Measurements from ENCODE around the gene TBC1D5.
"Not testable (repeated sequence)": the region's sequence is repeated elsewhere in the genome, so short reads cannot be mapped to it uniquely, and the experiment has no call there.

The TBC1D5 gene

GRCh38 chr3:17707813-17708543 lies 34.5 kb downstream of the TBC1D5 start:
- DNase-seq, result no peak

- not testable (repeated sequence) for DNase-seq
Measured at GRCh38 chr3:17705991-17706390, 36.4 kb downstream of the TBC1D5 start.

- not testable (repeated sequence) for DNase-seq
Measured at GRCh38 chr3:17699815-17700214, 42.6 kb downstream of the TBC1D5 start.

GRCh38 chr3:17695665-17696064 lies 46.8 kb downstream of the TBC1D5 start:
- not testable (repeated sequence) for DNase-seq

GRCh38 chr3:17693670-17693999 lies 48.8 kb downstream of the TBC1D5 start:
- DNase-seq, result not testable (repeated sequence)

GRCh38 chr3:17692846-17693669 lies 49.4 kb downstream of the TBC1D5 start:
- not testable (repeated sequence) for DNase-seq

- DNase-seq, result no peak
Measured at GRCh38 chr3:17687566-17687965, 54.9 kb downstream of the TBC1D5 start.

GRCh38 chr3:17686613-17687012 lies 55.8 kb downstream of the TBC1D5 start:
- DNase-seq, result peak; percentile 0 to 19

- DNase-seq, result no peak
Measured at GRCh38 chr3:17683542-17684207, 58.8 kb downstream of the TBC1D5 start.

- no peak for DNase-seq
Measured at GRCh38 chr3:17680530-17680929, 61.9 kb downstream of the TBC1D5 start.

GRCh38 chr3:17678116-17678741 lies 64.2 kb downstream of the TBC1D5 start:
- DNase-seq, result no peak

- DNase-seq, result no peak
Measured at GRCh38 chr3:17674082-17674686, 68.2 kb downstream of the TBC1D5 start.

- DNase-seq, result no peak
Measured at GRCh38 chr3:17672506-17672905, 69.9 kb downstream of the TBC1D5 start.

- no peak for DNase-seq
Measured at GRCh38 chr3:17670749-17671148, 71.7 kb downstream of the TBC1D5 start.

- DNase-seq, result no peak
Measured at GRCh38 chr3:17664923-17665322, 77.5 kb downstream of the TBC1D5 start.

- no peak for DNase-seq
Measured at GRCh38 chr3:17656264-17656663, 86.2 kb downstream of the TBC1D5 start.

GRCh38 chr3:17655743-17656142 lies 86.7 kb downstream of the TBC1D5 start:
- DNase-seq, result no peak

- not testable (repeated sequence) for DNase-seq
Measured at GRCh38 chr3:17649748-17650147, 92.7 kb downstream of the TBC1D5 start.

- not testable (repeated sequence) for DNase-seq
Measured at GRCh38 chr3:17648630-17649355, 93.6 kb downstream of the TBC1D5 start.

GRCh38 chr3:17645074-17645698 lies 97.2 kb downstream of the TBC1D5 start:
- DNase-seq, result peak; percentile 4 to 43

GRCh38 chr3:17643691-17644090 lies 98.7 kb downstream of the TBC1D5 start:
- no peak for DNase-seq

GRCh38 chr3:17642474-17642873 lies 100.0 kb downstream of the TBC1D5 start:
- no peak for DNase-seq
